Testis (tissue), 5 donors: ENCODE results near the gene NPNT. TPM values are rescaled to one million over a fixed set of nuclear protein-coding genes. Genes with fewer than 3 reads are reported as not detected.
A peak's percentile ranks its signal among the peaks of the same experiment; 100 is the strongest.
"Not testable (repeated sequence)": the region's sequence is repeated elsewhere in the genome, so short reads cannot be mapped to it uniquely, and the experiment has no call there.

Experiments
- DNase-seq: peaks from one replicate; pipeline ENCODE4 v3.0.0-alpha.2; 2019
- H3K27ac ChIP-seq, 2 donors: fragments of 200-600 bp; sonication (generic); one replicate each; pipeline ENCODE4 v1.5.1; 2019
- H3K27me3 ChIP-seq: fragments of 200-600 bp; sonication (generic); one replicate; pipeline ENCODE4 v1.5.1; 2019
- H3K36me3 ChIP-seq: fragments of 200-600 bp; sonication (generic); one replicate; pipeline ENCODE4 v1.5.1; 2017; ENCODE audit warnings: low read depth; ENCODE audit errors: missing control alignments
- H3K4me1 ChIP-seq: fragments of 200-600 bp; sonication (generic); one replicate; pipeline ENCODE4 v1.5.1; 2019
- H3K4me3 ChIP-seq, 2 donors: fragments of 200-600 bp; sonication (generic); one replicate each; pipeline ENCODE4 v1.5.1; 2017 to 2019
- H3K9me3 ChIP-seq: fragments of 200-600 bp; sonication (generic); one replicate; pipeline ENCODE4 v1.5.1; 2017
- POLR2A ChIP-seq: fragments of 450-650 bp; IDR thresholded peaks from one replicate; pipeline ENCODE4 v1.6.1; 2017; ENCODE audit warnings: antibody characterized with exemption, mild to moderate bottlenecking, moderate library complexity
- WGBS, 2 donors: methylation state at CpG; one replicate each; pipeline ENCODE4 v1.1.5; 2018; 5-methylcytosine and 5-hydroxymethylcytosine counted together
- intact Hi-C: fragments of 100-400 bp; cut with DNase I; formaldehyde crosslinking; loops from one replicate; pipeline ENCODE4 v1.15.1; 2023; ENCODE audit warnings: low total_unique reads
- long read RNA-seq, 2 donors: transcript quantifications; one replicate each; lab custom pipeline, GENCODE V29; 2026
- polyA plus RNA-seq: library from polyadenylated mRNA; stranded (reverse); fragments of 350-450 nt; fragmentation: Illumina TruSeq; extraction: RNeasy Lipid Tissue Mini Kit (QIAGEN cat#74804); gene quantifications from one replicate; pipeline ENCODE4 v1.2.3, GENCODE V29; 2014; ENCODE audit warnings: low read depth, low replicate concordance; ENCODE audit not compliant: insufficient read depth
- total RNA-seq, 2 donors: library from RNA; depleted of rRNA; stranded (reverse); fragments of >200 nt; gene quantifications; one replicate each; pipeline ENCODE4 v1.2.3, GENCODE V29; 2016
- TF ChIP-seq, protein P1 (sequence below), 3 experiments: fragments of 450-650 bp in 2 of 3; fragments of 200-600 bp in 1 of 3; sonication (generic) in 1 of 3; IDR thresholded peaks; one replicate each; pipeline ENCODE4 v1.5.1; 2016 to 2019; ENCODE audit warnings: antibody characterized with exemption in 3 of 3, mild to moderate bottlenecking in 2 of 3, moderate library complexity in 1 of 3

Gene NPNT, protein sequence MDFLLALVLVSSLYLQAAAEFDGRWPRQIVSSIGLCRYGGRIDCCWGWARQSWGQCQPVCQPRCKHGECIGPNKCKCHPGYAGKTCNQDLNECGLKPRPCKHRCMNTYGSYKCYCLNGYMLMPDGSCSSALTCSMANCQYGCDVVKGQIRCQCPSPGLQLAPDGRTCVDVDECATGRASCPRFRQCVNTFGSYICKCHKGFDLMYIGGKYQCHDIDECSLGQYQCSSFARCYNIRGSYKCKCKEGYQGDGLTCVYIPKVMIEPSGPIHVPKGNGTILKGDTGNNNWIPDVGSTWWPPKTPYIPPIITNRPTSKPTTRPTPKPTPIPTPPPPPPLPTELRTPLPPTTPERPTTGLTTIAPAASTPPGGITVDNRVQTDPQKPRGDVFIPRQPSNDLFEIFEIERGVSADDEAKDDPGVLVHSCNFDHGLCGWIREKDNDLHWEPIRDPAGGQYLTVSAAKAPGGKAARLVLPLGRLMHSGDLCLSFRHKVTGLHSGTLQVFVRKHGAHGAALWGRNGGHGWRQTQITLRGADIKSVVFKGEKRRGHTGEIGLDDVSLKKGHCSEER
- total RNA-seq = 1 to 10 TPM; 5.4 to 6.3 TPM
- 17.9 TPM for polyA plus RNA-seq
- long read RNA-seq, donor 1, full-length matches to known transcripts = 11 of 21 reads
- long read RNA-seq, donor 1, partial matches to known transcripts = 10 of 21 reads
- long read RNA-seq, donor 1, other reads (novel, unspliced or antisense) = 0 of 21 reads
- long read RNA-seq, donor 2, full-length matches to known transcripts = 1 of 1 reads
- long read RNA-seq, donor 2, partial matches to known transcripts = 0 of 1 reads
- long read RNA-seq, donor 2, other reads (novel, unspliced or antisense) = 0 of 1 reads

DNA sequence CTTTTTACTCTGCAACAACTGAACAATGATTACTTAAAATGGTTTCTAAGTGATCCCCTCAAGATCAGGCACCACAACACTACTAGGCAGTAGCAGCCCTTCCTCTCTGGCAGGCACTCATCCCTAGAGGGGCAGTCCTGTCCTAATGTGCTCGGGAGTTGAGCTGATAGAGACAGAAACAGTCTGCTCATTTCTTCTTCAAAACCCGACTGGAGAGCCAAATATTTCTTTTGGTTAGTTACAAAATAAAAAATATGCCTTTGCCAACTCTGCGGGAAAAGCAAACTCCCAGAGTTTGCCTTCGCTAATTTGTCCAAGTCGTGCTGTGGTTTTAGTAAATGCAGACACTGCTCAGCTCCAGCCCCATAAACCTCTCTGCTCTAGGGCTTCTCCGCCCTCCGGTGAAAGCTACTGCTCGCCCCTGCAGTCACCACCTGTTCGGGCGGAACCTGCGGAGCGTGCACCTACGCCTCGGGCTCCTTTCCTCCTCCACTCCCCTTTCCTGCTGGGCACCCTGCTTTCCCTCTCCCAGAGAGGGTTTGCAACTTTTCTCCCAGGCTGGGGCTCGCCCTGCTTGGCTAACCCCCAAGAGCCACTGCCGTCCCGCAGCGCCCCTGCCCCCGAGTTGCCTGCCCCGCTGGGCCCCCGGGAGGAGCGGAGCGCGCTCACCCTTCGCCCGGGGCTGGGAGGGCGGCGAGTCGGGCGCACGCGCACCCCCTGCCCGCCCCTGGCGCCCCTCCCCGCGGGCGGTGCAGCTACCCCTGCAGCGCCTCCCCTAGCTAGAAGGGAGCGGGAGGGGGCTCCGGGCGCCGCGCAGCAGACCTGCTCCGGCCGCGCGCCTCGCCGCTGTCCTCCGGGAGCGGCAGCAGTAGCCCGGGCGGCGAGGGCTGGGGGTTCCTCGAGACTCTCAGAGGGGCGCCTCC, at the start of gene NPNT:
Gene NPNT (plus strand): TSS at position 812 of the 923 bp plus-strand sequence. CDS start 182 bp downstream, outside the sequence.
- no peaks in the 10 kb centered on the region for H3K9me3 ChIP-seq
- no peak within 1 kb of the TSS for H3K27ac ChIP-seq
- H3K27me3 ChIP-seq = no peaks in the 10 kb centered on the region
- 0 to 3% methylated on average over 14 to 20 of the region's 56 CpGs for WGBS, 2 donors
- intact Hi-C loops = no loop called here
- no peaks in the 10 kb centered on the region for H3K36me3 ChIP-seq
- DNase-seq = peak; percentile 19
- peak within 1 kb of the TSS; percentile 45 to 56 for H3K4me3 ChIP-seq
- no peaks in the 10 kb centered on the region for H3K4me1 ChIP-seq
- TF ChIP-seq, protein P1, sequence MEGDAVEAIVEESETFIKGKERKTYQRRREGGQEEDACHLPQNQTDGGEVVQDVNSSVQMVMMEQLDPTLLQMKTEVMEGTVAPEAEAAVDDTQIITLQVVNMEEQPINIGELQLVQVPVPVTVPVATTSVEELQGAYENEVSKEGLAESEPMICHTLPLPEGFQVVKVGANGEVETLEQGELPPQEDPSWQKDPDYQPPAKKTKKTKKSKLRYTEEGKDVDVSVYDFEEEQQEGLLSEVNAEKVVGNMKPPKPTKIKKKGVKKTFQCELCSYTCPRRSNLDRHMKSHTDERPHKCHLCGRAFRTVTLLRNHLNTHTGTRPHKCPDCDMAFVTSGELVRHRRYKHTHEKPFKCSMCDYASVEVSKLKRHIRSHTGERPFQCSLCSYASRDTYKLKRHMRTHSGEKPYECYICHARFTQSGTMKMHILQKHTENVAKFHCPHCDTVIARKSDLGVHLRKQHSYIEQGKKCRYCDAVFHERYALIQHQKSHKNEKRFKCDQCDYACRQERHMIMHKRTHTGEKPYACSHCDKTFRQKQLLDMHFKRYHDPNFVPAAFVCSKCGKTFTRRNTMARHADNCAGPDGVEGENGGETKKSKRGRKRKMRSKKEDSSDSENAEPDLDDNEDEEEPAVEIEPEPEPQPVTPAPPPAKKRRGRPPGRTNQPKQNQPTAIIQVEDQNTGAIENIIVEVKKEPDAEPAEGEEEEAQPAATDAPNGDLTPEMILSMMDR (IDR thresholded peaks at IDR 0.05) = no peak
- TF ChIP-seq POLR2A = no peak

DNA sequence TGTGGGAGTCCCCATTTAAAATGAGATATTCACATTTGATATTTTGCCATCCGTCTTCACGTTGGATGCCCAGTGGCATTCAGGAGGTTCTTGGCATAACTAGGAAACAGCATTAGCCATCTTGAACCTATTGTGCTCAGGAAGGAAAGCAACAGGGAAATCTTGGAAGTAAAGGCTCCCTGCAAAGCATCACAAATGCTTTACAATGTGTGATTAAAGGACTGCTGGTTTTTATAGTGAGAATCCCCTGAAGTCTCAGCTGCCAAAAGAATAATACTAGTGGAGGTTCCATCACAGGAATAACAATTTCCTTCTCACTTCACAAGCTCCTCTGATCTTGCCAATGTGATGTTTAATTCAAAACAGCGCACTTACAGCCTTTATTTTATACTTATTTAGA, 49.7 kb upstream of the NPNT start:
- no peaks in the 10 kb centered on the region for H3K36me3 ChIP-seq
- TF ChIP-seq, protein P1 (IDR thresholded peaks at IDR 0.05) = no peak
- no peak for TF ChIP-seq POLR2A
- H3K4me3 ChIP-seq = no peak overlapping the region
- no peak for DNase-seq
- WGBS, 2 donors = 70 to 90% methylated on average over 3 of the region's 3 CpGs
- intact Hi-C loops = no loop called here
- no peaks in the 10 kb centered on the region for H3K9me3 ChIP-seq
- no peak overlapping the region for H3K27ac ChIP-seq
- H3K27me3 ChIP-seq = no peaks in the 10 kb centered on the region
- H3K4me1 ChIP-seq = no peaks in the 10 kb centered on the region

GRCh38 chr4:105848359-105848758, 46.9 kb upstream of the NPNT start:
- H3K4me3 ChIP-seq, DNase-seq, H3K36me3 ChIP-seq, H3K27me3 ChIP-seq, H3K4me1 ChIP-seq, H3K9me3 ChIP-seq, H3K27ac ChIP-seq, intact Hi-C loops: not testable (repeated sequence)
- WGBS, 2 donors = 90 to 97% methylated on average over 6 of the region's 6 CpGs

DNA sequence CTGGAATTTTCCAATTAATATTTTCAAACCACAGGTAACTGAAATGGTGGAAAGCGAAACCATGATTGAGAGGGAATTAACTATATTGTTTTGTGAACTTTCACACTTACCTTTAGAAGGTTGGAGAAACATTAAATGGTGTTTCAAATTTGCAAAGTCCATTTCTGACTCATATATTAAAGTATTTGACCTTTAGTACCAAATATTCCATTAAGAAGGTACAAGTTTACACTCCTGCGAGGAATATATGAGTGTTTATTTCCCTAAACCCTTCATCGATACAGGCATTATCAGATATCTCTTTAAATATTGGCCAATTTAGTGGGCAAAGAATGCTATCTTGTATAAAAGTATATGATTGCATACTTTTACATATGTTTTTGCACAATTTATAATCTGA, 44.1 kb upstream of the NPNT start:
- Histone ChIP-seq H3K9me3 (no peaks in the 10 kb centered on the region), H3K36me3 (no peaks in the 10 kb centered on the region), H3K4me3 (no peak overlapping the region), H3K27ac (no peak overlapping the region), H3K27me3 (no peaks in the 10 kb centered on the region), H3K4me1 (no peaks in the 10 kb centered on the region)
- intact Hi-C loops = no loop called here
- no peak for TF ChIP-seq POLR2A
- TF ChIP-seq, protein P1 (IDR thresholded peaks at IDR 0.05) = no peak
- WGBS, 2 donors = 94% methylated on average over 3 of the region's 3 CpGs
- DNase-seq = no peak

GRCh38 chr4:105852230-105852629, 43.0 kb upstream of the NPNT start:
- H3K4me3 ChIP-seq, H3K36me3 ChIP-seq, intact Hi-C loops, H3K27ac ChIP-seq, DNase-seq, H3K4me1 ChIP-seq, H3K9me3 ChIP-seq, H3K27me3 ChIP-seq: not testable (repeated sequence)
- 98 to 100% methylated on average over 2 of the region's 2 CpGs for WGBS, 2 donors
